HepG2 (cell line): ENCODE measurements around the gene SERPINF2. TPM values are rescaled to one million over a fixed set of nuclear protein-coding genes. Genes with fewer than 3 reads are reported as not detected.

ENCODE experiments used
- CENPX ChIP-seq: sonication (generic); formaldehyde crosslinking; IDR thresholded peaks from 2 replicates; pipeline ENCODE4 v1.9.0; 2021; ENCODE audit warnings: mild to moderate bottlenecking, missing genetic modification reagents, moderate library complexity
- FOXO1 ChIP-seq: sonication (generic); formaldehyde crosslinking; IDR thresholded peaks from 2 replicates; pipeline ENCODE4 v1.4.0; 2020; ENCODE audit warnings: missing genetic modification reagents
- HCFC1 ChIP-seq: fragments of 150-350 bp; IDR thresholded peaks from 2 replicates; pipeline ENCODE4 v1.6.1; 2014; ENCODE audit warnings: low read depth, low read length
- PHF21A ChIP-seq: sonication (generic); formaldehyde crosslinking; IDR thresholded peaks from 2 replicates; pipeline ENCODE4 v1.5.0; 2020; ENCODE audit warnings: mild to moderate bottlenecking, missing genetic modification reagents
- POLR2G ChIP-seq: fragments of 200-400 bp; formaldehyde crosslinking; IDR thresholded peaks from 2 replicates; pipeline ENCODE4 v1.6.1; 2018; ENCODE audit warnings: mild to moderate bottlenecking, low read depth, low read length, moderate library complexity
- RARA ChIP-seq: IDR thresholded peaks from 2 replicates; pipeline ENCODE4 v1.6.1; 2016; ENCODE audit warnings: missing genetic modification reagents, missing compliant biosample characterization
- TBX2 ChIP-seq: sonication (generic); formaldehyde crosslinking; IDR thresholded peaks from 2 replicates; pipeline ENCODE4 v1.5.0; 2020; ENCODE audit warnings: missing genetic modification reagents, mild to moderate bottlenecking, borderline replicate concordance
- TCF12 ChIP-seq, 2 experiments: fragments of 450-650 bp in 1 of 2; sonication (generic) in 1 of 2; formaldehyde crosslinking in 1 of 2; IDR thresholded peaks; 2 replicates each; pipeline versions ENCODE4 v1.6.1 to v1.8.0; 2017 to 2022; ENCODE audit warnings: antibody characterized with exemption in 1 of 2, mild to moderate bottlenecking in 1 of 2, missing genetic modification reagents in 1 of 2, moderate library complexity in 1 of 2
- ZFY ChIP-seq: sonication (generic); formaldehyde crosslinking; IDR thresholded peaks from 2 replicates; pipeline ENCODE4 v1.4.0; 2020; ENCODE audit warnings: missing genetic modification reagents
- ZNF264 ChIP-seq: sonication (generic); formaldehyde crosslinking; IDR thresholded peaks from 2 replicates; pipeline ENCODE4 v1.4.0; 2020; ENCODE audit warnings: missing genetic modification reagents
- ZNF3 ChIP-seq: IDR thresholded peaks from 2 replicates; pipeline ENCODE4 v1.7.0; 2017; ENCODE audit warnings: inconsistent platforms
- ZNF768 ChIP-seq: sonication (generic); formaldehyde crosslinking; IDR thresholded peaks from 2 replicates; pipeline ENCODE4 v1.4.0; 2020; ENCODE audit warnings: missing genetic modification reagents
- polyA plus RNA-seq, 8 experiments: library from polyadenylated mRNA; depleted of rRNA in 3 of 8; stranded (reverse) in 7 of 8; unstranded in 1 of 8; fragments of >200 nt; fragmentation: Illumina TruSeq in 4 of 8; extraction: Trizol in 4 of 8; gene quantifications; 2 replicates each; pipeline versions ENCODE4 v1.2.1 to v1.2.3, GENCODE V29; 2011 to 2016; ENCODE audit warnings: low read depth in 4 of 8, missing spikeins in 1 of 8, mixed read lengths in 1 of 8; ENCODE audit not compliant: insufficient read depth in 1 of 8
- total RNA-seq, 5 experiments: library from RNA; depleted of rRNA; stranded (reverse); fragments of >200 nt; fragmentation: Illumina TruSeq; extraction: Trizol; gene quantifications; 2 replicates each; pipeline ENCODE4 v1.2.3, GENCODE V29; 2016; ENCODE audit warnings: low read depth in 1 of 5
- TF ChIP-seq, protein P1 (sequence below): sonication (generic); formaldehyde crosslinking; IDR thresholded peaks from 2 replicates; pipeline ENCODE4 v1.4.0; 2020; ENCODE audit warnings: mild to moderate bottlenecking, missing genetic modification reagents
- TF ChIP-seq, protein P2 (sequence below): sonication (generic); IDR thresholded peaks from 2 replicates; pipeline ENCODE4 v1.6.1; 2016; ENCODE audit warnings: low read depth, borderline replicate concordance
- TF ChIP-seq, protein P3 (sequence below): sonication (generic); formaldehyde crosslinking; conservative IDR thresholded peaks from 2 replicates; pipeline ENCODE4 v1.8.0; 2022; ENCODE audit warnings: mild to moderate bottlenecking, moderate library complexity, missing genetic modification reagents
- TF ChIP-seq, protein P4 (sequence below): sonication (generic); formaldehyde crosslinking; IDR thresholded peaks from 2 replicates; pipeline ENCODE4 v1.4.0; 2020; ENCODE audit warnings: missing genetic modification reagents, borderline replicate concordance
- TF ChIP-seq, protein P5 (sequence below): sonication (generic); formaldehyde crosslinking; IDR thresholded peaks from 2 replicates; pipeline ENCODE4 v1.8.1; 2023; ENCODE audit warnings: mild to moderate bottlenecking, missing genetic modification reagents
- TF ChIP-seq, protein P6 (sequence below), 2 experiments: sonication (generic) in 1 of 2; formaldehyde crosslinking in 1 of 2; IDR thresholded peaks; 2 replicates each; pipeline versions ENCODE4 v1.4.0 to v1.6.1; 2018 to 2020; ENCODE audit warnings: missing genetic modification reagents in 2 of 2, borderline replicate concordance in 1 of 2, low read depth in 1 of 2, mild to moderate bottlenecking in 1 of 2, missing biosample characterization in 1 of 2

Gene SERPINF2
- total and polyA plus RNA-seq, 2 of the 13 experiments (the other 11 are each of a cell fraction or from before 2014, with no cell fraction given) = 309 to 548 TPM

DNA sequence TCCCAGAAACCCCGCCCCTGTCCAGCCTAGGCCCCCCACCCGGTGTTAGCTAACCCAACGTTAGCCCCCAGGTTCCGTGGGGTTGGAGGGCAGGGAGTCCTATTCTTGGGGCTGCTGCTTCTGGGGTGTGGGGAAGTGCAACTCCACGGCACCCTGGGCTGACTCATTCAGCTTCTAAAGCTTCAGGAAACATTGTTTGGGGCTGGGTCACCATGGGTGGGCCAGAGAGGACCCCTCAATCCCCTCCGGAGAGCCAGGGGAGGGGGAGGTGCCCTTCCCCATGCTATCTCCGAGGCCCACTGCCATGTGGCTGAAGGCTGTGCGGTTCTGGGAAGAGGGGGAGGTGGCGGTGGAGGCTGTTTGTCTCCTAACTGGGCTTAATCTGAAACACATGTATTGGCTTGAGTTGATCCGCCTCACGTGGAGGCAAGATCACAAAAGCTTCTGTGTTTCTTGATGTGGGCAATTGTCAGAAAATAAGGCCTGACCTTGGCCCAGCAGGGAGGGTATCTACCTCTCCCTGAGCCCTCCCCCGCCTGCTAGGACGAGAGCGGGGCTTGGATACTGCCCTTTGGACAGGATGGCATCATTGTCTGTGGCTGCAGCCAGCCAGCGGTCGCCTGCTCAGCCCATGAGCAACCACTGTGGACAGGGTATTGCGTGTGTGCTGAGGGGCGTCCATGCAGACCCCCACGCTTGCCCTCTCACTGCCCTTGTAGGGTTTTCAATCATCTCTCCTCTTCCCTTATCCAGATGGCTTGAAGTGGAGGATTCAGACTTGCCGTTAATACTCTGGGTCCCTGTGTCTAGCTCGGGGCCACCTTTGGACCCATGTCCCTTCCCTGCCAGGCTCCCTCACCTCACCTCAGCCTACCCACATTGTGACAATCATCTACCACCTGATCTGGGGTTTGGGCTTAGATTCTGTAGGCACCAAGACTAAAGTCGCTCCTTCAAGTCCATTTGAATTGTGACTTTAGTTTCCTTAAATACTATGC lies 20.5 kb downstream of the SERPINF2 start (continued):
- TF ChIP-seq, protein P1, sequence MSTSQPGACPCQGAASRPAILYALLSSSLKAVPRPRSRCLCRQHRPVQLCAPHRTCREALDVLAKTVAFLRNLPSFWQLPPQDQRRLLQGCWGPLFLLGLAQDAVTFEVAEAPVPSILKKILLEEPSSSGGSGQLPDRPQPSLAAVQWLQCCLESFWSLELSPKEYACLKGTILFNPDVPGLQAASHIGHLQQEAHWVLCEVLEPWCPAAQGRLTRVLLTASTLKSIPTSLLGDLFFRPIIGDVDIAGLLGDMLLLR (CRISPR knock-in tag) = peak; percentile 92
- TF ChIP-seq, protein P2, sequence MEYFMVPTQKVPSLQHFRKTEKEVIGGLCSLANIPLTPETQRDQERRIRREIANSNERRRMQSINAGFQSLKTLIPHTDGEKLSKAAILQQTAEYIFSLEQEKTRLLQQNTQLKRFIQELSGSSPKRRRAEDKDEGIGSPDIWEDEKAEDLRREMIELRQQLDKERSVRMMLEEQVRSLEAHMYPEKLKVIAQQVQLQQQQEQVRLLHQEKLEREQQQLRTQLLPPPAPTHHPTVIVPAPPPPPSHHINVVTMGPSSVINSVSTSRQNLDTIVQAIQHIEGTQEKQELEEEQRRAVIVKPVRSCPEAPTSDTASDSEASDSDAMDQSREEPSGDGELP = peak; percentile 73; the same call in 1 of the 2 replicates
- TF ChIP-seq ZNF264 (peak; percentile 14; the same call in 1 of the 2 replicates), ZFY (peak; percentile 62), FOXO1 (CRISPR knock-in tag) (peak; percentile 86; the same call in 1 of the 2 replicates), CENPX (CRISPR knock-in tag) (no peak), HCFC1 (no peak), TCF12 (IDR thresholded peaks at IDR 0.05) (no peak), TCF12 (CRISPR knock-in tag; IDR thresholded peaks at IDR 0.05) (peak; percentile 35; the same call in 1 of the 2 replicates), PHF21A (CRISPR knock-in tag) (peak; percentile 84), POLR2G (peak; percentile 95), RARA (CRISPR knock-in tag) (peak; percentile 94), ZNF3 (CRISPR knock-in tag) (no peak; the same call in 1 of the 2 replicates), ZNF768 (CRISPR knock-in tag) (peak; percentile 46; the same call in 1 of the 2 replicates), TBX2 (CRISPR knock-in tag) (peak; percentile 56)
- TF ChIP-seq, protein P3, sequence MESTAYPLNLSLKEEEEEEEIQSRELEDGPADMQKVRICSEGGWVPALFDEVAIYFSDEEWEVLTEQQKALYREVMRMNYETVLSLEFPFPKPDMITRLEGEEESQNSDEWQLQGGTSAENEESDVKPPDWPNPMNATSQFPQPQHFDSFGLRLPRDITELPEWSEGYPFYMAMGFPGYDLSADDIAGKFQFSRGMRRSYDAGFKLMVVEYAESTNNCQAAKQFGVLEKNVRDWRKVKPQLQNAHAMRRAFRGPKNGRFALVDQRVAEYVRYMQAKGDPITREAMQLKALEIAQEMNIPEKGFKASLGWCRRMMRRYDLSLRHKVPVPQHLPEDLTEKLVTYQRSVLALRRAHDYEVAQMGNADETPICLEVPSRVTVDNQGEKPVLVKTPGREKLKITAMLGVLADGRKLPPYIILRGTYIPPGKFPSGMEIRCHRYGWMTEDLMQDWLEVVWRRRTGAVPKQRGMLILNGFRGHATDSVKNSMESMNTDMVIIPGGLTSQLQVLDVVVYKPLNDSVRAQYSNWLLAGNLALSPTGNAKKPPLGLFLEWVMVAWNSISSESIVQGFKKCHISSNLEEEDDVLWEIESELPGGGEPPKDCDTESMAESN (CRISPR knock-in tag) = 0 out of 2 replicates have a peak, but pooled peaks have one; percentile 46
- TF ChIP-seq, protein P4, sequence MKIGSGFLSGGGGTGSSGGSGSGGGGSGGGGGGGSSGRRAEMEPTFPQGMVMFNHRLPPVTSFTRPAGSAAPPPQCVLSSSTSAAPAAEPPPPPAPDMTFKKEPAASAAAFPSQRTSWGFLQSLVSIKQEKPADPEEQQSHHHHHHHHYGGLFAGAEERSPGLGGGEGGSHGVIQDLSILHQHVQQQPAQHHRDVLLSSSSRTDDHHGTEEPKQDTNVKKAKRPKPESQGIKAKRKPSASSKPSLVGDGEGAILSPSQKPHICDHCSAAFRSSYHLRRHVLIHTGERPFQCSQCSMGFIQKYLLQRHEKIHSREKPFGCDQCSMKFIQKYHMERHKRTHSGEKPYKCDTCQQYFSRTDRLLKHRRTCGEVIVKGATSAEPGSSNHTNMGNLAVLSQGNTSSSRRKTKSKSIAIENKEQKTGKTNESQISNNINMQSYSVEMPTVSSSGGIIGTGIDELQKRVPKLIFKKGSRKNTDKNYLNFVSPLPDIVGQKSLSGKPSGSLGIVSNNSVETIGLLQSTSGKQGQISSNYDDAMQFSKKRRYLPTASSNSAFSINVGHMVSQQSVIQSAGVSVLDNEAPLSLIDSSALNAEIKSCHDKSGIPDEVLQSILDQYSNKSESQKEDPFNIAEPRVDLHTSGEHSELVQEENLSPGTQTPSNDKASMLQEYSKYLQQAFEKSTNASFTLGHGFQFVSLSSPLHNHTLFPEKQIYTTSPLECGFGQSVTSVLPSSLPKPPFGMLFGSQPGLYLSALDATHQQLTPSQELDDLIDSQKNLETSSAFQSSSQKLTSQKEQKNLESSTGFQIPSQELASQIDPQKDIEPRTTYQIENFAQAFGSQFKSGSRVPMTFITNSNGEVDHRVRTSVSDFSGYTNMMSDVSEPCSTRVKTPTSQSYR = peak; percentile 97
- TF ChIP-seq, protein P5, sequence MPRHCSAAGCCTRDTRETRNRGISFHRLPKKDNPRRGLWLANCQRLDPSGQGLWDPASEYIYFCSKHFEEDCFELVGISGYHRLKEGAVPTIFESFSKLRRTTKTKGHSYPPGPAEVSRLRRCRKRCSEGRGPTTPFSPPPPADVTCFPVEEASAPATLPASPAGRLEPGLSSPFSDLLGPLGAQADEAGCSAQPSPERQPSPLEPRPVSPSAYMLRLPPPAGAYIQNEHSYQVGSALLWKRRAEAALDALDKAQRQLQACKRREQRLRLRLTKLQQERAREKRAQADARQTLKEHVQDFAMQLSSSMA (CRISPR knock-in tag) = peak; percentile 54; the same call in 1 of the 2 replicates
- TF ChIP-seq, protein P6, sequence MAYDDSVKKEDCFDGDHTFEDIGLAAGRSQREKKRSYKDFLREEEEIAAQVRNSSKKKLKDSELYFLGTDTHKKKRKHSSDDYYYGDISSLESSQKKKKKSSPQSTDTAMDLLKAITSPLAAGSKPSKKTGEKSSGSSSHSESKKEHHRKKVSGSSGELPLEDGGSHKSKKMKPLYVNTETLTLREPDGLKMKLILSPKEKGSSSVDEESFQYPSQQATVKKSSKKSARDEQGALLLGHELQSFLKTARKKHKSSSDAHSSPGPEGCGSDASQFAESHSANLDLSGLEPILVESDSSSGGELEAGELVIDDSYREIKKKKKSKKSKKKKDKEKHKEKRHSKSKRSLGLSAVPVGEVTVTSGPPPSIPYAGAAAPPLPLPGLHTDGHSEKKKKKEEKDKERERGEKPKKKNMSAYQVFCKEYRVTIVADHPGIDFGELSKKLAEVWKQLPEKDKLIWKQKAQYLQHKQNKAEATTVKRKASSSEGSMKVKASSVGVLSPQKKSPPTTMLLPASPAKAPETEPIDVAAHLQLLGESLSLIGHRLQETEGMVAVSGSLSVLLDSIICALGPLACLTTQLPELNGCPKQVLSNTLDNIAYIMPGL (CRISPR knock-in tag; IDR thresholded peaks at IDR 0.05; ENCODE audit: borderline replicate concordance in 1 of 2, low read depth in 1 of 2) = peak; percentile 5 to 62; a peak in 2 of 4 replicates
